HFF-Myc (cell line): Measurements from ENCODE around the gene LPAR1.

Experiments
- DNase-seq: peaks from one replicate; pipeline ENCODE4 v3.0.0-alpha.2; 2011; ENCODE audit warnings: low read depth; ENCODE audit errors: extremely low read depth
- H3K4me3 ChIP-seq: replicated peaks from 2 replicates; pipeline ENCODE4 v1.5.1; 2011; ENCODE audit warnings: low read depth, mild to moderate bottlenecking, control low read depth, low read length
- TF ChIP-seq, protein P1 (sequence below): IDR thresholded peaks from 2 replicates; pipeline ENCODE4 v1.5.1; 2012; ENCODE audit warnings: mild to moderate bottlenecking, low read depth, low read length, control low read depth; ENCODE audit errors: missing control alignments

The LPAR1 gene, protein sequence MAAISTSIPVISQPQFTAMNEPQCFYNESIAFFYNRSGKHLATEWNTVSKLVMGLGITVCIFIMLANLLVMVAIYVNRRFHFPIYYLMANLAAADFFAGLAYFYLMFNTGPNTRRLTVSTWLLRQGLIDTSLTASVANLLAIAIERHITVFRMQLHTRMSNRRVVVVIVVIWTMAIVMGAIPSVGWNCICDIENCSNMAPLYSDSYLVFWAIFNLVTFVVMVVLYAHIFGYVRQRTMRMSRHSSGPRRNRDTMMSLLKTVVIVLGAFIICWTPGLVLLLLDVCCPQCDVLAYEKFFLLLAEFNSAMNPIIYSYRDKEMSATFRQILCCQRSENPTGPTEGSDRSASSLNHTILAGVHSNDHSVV

DNA sequence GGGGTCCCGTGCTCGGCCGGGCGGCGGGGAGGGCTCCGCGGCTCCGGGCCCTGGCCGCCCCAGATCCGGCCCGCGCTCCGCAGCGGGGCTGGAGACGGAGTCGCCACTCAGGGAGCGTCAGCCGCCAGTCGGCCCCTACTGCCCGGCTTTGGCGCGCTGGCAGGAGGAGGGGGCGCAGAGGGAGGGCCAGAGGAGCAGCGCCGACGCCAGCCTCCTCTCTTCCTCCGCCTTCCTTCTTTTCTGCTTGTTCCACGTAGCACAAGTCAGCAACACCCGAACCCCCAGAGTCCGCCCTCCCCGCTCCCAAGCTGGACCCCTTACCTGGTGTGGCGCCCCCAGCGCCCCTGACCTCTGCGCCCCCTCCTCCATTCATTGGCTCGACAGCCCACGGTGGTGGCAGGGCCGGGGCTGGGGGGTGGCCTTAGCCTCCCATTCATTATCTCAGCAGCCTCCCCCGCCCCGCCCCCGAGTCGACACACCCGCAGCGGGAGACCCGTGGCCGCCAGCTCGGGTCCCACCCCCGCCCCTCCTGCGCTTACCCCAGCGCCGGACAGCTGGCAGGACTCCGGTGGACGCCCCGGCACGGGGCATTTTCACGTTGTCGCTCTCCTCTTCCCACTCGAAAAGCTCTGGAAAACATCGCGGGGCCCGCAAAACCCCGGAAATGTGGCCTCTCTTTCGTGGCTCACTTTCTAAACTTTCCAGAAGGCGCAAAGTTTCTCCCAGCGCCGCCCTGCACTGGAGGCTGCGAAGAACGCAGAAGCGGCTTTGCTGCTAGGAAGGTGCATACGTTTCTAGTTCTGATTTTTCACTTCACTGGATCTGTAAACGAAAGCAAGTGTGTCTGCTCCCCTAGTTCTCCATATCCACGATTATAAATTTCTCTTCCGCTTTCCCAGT, at the start of gene LPAR1:
Gene LPAR1 (minus strand): TSS at position 140 of the 900 bp plus-strand sequence. CDS start 66,353 bp downstream, outside the sequence.
- DNase-seq = no peak
- peak within 1 kb of the TSS; percentile 73 for H3K4me3 ChIP-seq
- TF ChIP-seq, protein P1, sequence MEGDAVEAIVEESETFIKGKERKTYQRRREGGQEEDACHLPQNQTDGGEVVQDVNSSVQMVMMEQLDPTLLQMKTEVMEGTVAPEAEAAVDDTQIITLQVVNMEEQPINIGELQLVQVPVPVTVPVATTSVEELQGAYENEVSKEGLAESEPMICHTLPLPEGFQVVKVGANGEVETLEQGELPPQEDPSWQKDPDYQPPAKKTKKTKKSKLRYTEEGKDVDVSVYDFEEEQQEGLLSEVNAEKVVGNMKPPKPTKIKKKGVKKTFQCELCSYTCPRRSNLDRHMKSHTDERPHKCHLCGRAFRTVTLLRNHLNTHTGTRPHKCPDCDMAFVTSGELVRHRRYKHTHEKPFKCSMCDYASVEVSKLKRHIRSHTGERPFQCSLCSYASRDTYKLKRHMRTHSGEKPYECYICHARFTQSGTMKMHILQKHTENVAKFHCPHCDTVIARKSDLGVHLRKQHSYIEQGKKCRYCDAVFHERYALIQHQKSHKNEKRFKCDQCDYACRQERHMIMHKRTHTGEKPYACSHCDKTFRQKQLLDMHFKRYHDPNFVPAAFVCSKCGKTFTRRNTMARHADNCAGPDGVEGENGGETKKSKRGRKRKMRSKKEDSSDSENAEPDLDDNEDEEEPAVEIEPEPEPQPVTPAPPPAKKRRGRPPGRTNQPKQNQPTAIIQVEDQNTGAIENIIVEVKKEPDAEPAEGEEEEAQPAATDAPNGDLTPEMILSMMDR = no peak

DNA sequence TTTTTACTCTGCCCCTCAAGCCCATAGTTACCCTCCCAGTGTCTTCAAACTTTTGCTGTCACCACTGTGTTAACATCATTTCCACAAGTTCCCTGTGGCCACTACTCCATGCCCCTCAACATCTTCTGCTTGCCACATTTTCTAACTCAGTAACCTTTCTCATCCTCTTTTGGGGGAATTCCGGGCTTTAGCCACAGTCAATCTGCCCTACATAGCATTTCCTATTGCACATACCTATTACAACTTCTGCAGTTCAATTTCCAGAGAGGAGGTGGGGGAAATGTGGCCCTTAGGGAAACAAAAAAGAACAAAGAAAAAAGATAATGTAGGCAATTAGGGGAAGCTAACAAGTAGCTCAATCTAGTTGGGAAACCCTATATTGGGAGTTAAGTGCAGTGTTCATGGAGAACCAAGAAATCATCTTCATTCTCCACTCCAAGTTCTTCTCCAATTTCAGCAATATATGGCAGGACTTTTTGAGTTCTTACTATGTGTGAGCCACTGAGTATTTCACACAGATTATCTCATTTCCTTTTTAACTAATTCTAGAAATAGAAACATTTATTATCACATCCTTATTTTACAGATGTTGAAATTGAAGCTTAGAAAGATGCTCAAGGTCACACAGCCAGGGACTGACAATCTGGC, 40.2 kb upstream of the LPAR1 start:
- TF ChIP-seq, protein P1 = no peak
- no peak for DNase-seq
- H3K4me3 ChIP-seq = no peak overlapping the region

DNA sequence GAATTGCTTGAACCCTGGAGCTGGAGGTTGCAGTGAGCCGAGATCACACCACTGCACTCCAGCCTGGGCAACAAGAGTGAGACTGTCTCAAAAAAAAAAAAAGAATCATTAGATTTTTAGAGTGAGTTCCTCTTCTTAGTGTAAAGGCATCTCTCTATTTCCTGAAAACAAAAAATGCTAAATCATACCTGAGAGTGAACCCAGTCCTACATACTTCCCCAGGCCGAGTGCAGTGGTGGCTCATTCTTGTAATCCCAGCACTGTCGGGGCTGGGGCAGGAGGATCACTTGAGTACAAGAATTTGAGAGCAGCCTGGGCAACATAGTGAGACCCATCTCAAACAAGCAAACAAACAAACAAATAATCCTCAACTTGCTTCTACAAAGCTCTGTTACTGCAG, 38.2 kb upstream of the LPAR1 start:
- TF ChIP-seq, protein P1 = no peak
- no peak for DNase-seq
- no peak overlapping the region for H3K4me3 ChIP-seq

DNA sequence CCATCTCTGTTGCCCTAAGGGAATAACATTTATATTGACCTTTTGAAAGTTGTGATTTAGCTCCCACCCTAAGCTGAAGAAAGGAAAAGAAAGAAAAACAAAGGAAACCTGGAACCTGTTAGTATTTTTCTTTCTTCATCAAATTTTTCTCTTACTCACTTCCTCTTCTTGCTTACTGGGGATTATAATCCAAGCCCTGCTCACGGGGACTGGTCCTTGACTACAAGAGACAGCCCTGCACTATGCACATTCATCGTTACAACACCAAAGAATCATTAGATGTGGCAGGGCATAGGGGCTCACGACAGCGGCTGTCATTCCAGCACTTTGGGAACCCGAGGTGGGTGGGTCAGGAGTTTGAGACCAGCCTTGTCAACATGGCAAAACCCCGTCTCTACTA, 37.8 kb upstream of the LPAR1 start:
- DNase-seq = no peak
- no peak overlapping the region for H3K4me3 ChIP-seq
- TF ChIP-seq, protein P1 = no peak

DNA sequence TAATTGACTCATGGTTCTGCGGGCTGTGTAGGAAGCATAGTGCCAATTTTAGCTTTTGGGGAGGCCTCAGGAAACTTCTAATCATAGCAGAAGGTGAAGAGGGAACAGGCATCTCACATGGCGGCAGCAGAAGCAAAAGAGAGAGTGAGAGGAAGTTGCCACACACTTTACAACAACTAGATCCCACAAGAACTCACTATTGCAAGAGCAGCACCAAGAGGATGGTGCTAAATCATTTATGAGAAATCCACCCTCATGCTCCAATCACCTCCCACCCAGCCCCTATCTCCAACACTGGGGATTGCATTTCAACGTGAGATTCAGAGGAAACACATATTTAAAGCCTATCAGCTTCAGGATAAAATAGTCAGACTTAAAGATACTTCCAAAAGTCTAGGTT, 36.1 kb upstream of the LPAR1 start:
- no peak overlapping the region for H3K4me3 ChIP-seq
- TF ChIP-seq, protein P1 = no peak
- no peak for DNase-seq

DNA sequence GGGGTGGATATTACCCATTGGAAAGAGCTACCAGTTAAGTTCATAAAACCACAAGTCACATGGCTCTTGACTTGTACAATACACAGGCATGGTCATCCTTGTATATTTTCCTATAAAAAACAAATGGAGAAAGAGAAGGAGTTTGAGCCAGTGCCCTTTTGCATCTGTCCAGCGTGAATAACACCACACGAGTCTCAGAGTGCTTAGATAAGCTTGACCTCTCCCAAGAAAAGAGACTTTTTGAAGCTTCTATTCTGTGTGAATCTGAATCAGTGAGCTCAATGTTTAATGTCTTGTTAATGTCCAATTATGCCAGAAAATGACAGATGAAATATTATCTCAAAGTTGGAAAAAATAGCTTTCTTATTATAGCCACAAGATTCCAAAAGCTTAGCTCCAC, 30.9 kb upstream of the LPAR1 start:
- TF ChIP-seq, protein P1 = no peak
- DNase-seq = no peak
- H3K4me3 ChIP-seq = no peak overlapping the region
